HuH-7.5 (cell line): ENCODE measurements around the gene CMTM4.
"Not testable (repeated sequence)": the region's sequence is repeated elsewhere in the genome, so short reads cannot be mapped to it uniquely, and the experiment has no call there.

Experiments
- DNase-seq: peaks from one replicate; pipeline ENCODE4 v3.0.0; 2011; ENCODE audit warnings: low spot score

CMTM4 gene

DNA sequence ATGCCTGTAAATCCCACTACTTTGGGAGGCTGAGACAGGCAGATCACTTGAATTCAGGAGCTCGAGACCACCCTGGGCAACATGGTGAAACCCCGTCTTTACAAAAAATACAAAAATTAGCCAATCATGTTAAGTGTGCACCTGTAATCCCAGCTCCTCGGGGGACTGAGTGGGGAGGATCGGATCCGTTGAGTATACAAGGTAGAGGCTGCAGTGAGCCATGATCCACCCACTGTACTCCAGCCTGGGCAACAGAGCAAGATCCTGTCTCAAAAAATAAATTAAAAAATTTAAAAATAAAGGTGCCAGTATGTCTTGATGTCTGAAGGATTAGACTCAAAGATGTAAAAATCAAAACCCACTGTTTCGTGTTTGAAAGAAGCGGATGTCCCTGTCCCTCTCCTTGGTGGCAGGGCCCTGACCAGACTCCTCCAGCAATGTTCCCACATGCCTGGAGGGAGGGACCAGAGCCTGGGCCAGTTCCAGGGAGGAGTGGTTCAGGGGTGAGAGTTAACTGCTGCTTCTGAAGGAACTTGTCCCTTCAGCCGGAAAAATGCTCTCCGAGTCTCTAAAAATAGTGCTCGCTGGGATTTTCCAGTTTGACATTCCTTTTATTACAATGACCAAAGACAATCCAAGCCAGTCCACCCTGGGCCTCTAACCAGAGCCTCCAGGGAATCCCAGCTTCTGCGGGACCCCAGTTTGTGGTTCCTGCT, 9.4 kb upstream of the CMTM4 start:
- DNase-seq, result no peak

DNA sequence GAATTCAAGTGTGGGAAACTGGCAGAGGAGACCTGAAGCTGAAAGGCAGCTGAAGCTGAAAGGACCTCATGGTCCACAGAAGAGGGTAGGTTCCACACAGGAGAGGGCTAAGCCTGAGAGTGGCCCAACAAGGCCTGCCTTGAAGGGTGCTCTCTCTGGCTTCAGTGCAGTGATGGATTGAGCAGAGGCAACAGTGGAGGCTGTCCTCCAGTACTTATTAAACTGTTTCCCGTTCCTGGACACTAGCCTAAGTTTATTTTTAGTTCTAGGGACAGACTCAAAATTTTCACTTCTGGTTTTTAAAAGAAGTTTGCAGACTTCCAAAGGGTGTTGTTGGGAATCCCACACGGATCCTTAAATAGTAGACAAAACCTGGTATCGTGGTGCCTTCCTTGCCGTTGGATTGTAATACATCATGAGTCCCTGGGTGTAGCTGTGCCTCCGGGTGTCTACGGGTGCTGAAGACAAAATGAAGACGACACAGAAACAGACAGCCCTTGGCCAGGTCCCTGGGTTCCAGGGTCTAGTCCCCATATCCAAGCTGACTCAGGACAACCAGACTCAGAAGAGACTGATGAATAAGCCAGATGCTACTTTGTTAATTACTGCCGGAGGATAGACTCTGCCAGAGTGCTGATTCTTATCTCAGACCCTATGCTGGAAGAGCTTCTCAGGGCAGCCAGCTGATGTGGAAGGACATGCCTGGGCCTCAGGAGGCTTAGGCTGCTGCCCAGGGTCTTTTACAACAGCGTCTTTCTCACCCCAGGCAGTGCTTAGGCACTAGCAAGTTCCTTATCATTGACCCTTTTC, 7.1 kb upstream of the CMTM4 start:
- no peak for DNase-seq

DNA sequence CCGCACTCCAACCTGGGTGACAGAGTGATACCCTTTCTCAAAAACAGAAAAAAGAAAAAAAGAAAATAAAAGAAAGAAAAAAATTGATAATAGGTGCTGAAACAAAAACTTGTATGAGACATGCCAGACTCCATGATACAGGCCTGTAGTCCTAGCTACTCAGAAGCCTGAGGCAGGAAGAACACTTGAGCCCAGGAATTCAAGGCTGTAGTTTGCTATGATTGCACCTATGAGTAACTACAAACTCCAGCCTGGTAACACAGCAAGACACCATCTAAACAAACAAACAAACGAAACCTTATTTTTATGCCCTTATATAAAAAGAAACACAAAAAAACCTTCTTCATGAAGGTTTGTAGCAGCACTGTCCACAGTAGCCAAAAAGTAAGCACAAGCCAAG, 5.0 kb upstream of the CMTM4 start:
- no peak for DNase-seq

DNA sequence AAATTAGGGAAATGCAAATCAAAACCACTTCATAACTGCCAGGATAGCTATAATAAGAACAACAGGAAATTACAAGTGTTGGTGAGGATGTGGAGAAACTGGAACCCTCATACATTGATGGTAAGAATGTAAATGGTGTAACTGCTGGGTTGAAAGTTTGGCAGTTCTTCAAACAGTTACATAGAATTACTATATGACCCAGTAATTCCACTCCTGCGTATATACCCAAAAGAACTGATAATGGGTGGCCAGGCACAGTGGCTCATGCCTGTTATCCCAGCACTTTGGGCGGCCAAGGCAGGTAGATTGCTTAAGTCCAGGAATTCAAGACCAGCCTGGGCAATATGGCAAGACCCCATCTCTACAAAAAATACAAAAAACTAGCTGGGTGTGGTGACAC, 4.5 kb upstream of the CMTM4 start:
- DNase-seq, result no peak

DNA sequence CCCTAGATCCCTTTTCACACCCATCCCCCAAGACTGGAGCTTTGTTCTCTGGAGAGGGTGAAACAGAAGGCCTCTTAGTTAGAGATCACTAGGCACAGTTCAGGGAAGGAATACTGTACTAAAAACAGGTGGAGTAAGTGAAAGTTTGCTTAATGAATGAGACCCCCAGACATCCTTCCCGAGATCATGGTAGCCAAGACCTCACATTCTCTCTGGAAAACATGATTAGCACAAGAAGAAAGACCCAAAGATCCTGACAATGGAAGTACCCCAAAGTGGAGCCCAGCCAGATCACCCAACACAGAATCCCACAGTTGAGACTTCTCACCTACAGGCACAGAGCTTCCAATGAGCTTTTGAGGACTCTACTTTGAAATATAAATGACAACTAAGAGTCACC, 3.4 kb upstream of the CMTM4 start:
- DNase-seq, result no peak

DNA sequence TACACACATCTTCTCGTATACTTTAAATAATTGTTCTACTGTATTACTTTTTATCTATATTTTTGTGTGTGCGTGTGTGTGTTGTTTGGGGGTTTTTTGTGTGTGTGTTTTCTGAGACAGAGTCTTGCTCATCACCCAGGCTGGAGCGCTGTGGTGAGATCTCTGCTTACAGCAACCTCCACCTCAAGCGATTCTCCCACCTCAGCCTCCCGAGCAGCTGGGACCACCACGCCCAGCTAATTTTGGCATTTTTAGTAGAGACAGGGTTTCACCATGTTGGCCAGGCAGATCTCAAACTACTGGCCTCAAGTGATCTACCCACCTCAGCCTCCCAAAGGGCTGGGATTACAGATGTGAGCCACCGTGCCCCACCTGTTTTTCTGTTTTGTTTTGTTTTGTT, 1.5 kb upstream of the CMTM4 start:
- no peak for DNase-seq

DNA sequence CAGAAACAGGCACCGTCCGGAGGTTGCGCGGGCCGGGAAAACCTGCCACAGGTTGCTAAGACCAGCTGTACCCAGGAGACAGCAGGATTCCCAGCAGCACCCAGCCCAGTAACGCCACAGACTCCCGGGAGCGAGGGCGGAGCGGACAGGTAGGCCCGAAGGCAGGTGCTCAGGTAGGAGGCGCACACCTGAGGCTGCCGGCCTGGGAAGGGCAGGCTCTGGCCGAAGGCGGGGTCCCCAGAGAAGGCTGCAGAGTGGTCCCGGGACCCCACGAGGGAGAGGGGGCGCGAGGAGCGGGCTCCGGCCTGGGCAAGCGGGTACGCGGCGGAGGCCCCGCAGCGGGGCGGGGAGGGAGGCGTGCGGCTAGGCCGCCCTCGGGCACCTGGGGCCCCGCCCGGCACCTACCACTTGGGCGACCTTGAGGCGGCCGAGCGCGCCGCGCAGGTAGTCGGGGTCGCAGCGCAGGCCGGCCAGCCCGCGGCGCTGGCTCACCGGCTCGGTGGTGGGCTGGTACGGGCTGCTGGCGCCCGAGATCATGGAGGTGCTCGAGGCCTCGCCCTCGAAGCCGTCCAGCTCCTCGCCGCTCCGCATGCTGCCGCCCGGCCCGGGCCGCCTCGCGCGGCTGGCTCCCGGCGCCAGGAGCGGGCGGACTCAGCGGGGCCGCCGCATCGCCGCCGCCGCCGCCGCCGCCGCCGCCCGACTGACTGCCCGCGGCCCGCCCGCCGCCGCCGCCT, 441 bp downstream of the CMTM4 start:
- DNase-seq, result peak; percentile 43

DNA sequence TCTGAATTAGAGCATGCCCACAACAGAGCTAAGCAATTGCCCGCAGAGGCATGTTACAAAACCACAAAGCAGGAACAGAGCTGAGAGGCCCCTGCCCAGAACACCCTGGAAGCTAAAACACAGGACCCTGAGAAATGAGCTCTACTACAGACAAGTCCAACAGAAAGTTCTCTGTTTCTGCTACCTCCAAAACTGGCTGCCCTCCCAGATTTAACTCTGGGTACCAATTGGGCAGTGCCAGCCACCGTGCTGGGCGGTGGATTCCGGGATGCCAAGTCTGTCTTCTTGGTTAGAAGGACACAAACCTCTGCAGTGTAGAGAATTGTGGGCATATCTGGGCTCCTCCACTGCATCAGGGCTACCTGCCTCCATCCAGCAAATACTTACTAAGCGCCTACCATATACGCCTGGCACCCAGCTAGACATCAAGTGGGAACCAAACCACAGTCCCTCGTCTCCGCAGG, 1.0 kb downstream of the CMTM4 start:
- no peak for DNase-seq

DNA sequence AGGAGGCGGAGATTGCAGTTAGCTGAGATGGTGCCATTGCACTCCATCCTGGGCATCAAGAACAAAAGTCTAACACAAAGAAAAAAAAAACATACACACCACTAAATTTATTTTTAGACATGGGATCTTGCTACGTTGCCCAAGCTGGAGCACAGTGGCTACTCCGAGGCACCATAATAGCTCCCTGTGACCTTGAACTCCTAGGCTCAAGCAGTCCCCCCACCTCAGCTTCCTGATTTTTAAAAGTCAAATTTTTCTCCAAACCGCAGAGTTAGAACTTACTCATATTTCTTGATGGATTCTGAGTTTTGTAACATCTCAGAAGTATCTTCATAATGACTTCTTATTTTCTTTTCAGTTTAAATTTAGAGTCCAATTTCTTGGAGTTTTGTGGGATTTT, 3.4 kb downstream of the CMTM4 start:
- no peak for DNase-seq

DNA sequence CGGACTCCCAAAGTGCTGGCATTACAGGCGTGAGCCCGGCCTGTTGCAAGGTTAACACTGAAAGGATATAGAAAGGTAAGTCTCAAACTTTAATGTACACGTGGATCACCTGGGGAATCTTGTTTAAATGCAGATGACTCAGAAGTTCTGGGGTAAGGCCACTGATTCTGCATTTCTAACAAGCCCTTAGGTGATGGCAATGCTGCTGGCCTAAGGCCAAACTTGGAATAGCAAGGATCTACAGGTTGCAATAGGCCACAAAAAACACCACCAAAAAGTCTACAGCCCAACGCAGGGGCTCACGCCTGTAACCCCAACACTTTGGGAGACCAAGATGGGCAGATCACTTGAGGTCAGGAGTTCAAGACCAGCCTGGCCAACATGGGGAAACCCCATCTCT, 4.2 kb downstream of the CMTM4 start:
- no peak for DNase-seq

DNA sequence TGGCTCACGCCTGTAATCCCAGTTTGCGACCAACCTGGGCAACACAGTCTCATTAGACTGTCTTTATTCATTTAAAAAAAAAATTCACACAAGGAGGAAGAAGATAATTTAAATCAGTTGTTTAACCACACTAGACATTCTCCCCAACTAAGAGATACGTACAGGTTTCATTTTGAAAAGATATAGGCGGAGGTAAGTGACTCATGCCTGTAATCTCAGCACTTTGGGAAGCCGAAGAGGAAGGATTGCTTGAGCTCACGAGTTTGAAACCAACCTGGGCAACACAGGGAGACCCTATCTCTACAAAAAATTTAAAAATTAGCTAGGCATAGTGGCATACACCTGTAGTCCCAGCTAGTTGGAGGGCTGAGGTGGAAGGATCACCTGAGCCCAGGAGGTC, 5.3 kb downstream of the CMTM4 start:
- no peak for DNase-seq

DNA sequence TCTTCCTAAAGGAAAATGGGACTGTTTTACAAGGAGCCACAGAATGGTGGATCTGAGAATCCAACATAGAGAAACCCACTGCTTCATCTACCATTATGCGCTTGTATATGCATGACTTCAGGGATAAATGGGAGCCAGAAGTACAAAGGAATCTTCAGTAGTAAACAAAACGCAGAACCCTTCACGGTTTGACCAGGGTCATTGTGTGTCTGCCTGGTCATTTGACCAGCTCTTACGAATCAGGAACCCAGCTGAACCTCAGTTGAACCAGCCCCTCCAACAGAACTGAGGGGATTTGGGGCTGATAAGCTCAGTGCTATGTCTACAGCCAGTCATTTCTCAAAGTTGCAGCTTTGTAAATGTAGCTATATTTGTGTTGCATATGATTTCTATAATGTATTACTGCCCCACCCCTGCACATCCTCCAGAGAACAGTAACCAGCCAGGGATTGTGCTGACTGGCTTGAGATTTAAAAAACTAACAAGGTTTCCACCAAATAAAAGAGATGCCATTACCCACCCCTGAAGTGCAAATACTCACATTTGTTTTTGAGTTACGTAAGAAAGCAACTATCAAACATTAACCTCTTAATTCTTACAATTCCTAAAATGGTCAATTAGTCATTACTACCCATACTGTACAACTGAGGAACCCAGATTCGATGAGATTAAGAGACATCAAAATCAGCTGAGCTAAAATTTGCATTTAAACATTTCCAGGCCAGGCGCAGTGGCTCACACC, 6.3 kb downstream of the CMTM4 start:
- no peak for DNase-seq

DNA sequence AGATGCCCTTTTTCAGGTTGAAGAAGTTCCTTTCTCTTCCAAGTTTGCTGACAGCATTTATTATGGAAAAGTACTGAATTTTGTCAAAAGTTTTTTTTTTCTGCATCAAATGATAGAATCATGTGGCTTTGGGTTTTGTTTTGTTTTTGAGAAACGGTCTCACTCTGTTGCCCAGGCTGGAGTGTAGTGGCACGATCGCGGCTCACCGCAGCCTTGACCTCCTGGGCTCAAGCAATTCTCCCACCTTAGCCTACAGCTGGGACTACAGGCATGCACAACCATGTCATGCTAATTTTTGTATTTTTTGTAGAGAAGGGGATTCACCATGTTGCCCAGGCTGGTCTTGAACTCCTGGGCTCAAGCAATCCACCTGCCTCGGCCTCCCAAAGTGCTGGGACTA, 7.3 kb downstream of the CMTM4 start:
- no peak for DNase-seq

DNA sequence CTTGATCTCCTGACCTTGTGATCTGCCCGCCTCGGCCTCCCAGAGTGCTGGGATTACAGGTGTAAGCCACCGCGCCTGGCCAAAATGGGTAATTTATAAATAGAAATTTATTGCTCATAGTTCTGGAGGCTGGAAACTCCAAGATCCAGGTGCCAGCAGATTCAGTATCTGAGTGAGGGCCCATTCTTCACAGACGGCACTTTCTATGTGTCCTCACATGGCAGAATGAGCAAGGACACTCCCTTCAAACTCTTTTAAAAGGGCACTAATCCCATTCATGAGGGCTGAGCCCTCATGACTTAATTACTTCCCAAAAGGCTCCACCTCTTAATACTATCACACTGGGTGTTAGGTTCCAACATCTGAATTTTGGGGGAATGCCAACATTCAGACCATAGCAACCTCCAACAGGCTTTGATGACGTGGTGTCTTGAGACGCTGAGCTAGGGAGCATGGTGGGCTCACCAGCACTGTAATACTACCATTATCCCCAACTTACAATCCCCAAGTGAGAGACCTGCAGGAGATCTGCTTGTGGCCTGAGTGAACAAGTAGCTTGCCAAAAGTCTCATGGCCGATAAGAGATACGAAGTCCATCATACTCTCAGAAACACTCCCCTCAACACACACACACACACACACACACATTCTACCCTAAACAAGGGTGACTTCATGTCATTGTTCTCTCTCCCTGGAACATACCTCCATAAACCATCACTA, 8.5 kb downstream of the CMTM4 start:
- no peak for DNase-seq

DNA sequence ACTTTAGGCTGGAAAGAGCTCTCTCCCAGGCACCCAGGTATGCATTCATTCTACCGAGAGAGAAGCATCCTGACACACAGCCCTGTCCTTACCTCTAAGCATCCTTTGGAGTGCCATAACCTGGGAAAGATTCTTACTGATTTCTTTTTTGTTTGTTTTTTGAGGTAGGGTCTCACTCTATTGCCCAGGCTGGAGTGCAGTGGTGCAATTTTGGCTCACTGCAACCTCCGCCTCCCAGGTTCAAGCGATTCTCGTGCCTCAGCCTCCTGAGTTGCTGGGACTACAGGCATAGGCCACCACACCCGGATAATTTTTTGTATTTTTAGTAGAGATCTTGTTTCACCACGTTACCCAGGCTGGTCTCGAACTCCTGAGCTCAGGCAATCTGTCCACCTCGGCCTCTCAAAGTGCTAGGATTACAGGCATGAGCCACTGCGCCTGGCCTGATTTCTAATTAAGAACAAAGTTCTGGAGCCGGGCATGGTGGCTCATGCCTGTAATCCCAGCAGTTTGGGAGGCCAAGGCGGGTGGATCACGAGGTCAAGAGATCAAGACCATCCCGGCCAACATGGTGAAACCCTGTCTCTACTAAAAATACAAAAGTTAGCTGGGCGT, 10.9 kb downstream of the CMTM4 start:
- not testable (repeated sequence) for DNase-seq

DNA sequence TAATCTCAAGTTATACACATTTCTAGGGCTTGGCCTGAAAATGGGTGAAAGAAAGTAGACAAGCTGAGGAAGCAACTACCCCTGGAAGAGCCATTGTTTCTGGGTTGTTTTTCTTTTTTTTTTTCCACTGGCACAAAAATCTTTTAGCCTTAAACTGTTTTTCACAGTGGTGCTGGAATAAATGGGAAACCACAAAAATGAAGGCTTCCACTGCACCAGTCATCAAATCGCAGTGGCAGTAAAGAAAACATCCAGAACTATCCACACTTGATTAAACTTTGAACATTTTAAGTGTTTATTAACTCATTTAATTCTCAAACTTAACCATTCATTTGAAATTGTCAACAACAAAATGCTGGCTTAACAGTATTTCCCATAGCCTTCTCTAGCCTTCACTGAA, 14.3 kb downstream of the CMTM4 start:
- DNase-seq, result no peak

DNA sequence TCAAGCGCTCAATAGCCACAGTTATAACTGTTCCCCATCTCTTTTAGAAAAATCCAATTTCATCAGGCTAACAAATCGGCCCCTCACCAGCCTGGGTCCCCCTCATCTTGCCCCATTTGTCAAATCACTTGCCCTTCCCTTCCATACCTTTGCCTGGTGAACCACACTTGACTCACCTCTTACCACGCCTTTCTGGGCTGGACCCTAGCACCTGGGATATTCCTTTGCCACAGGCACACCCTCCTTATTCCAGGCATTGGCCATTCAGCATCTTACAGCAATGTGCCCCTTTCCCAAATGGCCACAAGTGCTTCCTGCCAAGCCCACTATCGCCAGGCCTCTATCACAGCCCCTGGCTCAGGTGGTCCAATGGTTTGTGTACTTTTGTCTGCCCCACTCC, 14.9 kb downstream of the CMTM4 start:
- DNase-seq, result no peak

DNA sequence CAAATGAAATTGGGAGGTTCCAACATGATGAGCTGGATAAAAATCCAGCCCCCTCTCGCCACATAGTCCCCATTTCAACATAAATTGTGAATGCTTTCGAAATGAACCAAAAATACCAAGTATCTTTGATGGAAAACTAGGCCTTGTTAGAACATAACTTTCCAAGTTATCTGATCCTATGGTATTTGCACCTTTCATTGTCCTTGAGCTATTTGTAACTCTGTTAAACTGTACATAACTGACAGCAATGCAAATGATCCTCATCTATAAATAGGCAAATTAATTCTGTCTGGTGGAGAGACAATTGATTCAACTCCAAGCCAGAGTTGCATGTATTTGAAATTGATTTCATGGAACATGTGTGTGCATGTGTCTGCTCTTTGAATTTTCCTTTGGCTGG, 18.2 kb downstream of the CMTM4 start:
- DNase-seq, result no peak

DNA sequence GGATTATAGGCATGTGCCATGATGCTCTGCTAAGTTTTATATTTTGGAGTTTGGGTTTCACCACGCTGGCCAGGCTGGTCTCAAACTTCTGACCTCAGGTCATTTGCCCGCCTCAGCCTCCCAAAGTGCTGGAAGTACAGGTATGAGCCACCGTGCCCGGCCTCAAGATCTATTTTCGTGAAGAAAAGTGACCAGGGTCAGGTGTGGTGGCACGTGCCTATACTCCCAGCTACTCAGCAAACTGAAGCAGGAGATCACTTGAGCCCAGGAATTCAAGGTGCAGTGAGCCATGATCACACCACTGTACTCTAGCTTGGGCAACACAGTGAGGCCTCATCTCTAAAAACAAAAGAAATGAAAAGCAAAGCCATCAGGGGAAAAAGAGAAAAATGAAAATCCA, 18.7 kb downstream of the CMTM4 start:
- DNase-seq, result no peak

DNA sequence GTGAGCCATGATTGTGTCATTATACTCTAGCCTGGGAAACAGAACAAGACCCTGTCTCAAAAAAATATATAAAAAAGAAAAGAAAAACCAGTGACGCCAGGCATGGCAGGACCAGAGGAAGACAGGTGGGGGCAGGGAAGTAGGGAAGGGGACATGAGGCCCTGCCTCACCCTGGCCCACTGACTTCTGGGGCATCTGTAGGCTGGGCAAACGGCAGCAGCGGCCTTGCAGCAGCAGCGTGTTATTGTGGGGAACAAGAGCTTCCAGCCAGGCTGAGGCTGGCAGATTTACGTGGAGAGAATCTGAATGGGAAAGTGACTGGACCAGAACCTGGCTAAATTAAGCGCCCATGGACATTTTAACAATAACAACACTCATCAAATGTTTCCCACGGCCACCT, 19.4 kb downstream of the CMTM4 start:
- DNase-seq, result no peak

DNA sequence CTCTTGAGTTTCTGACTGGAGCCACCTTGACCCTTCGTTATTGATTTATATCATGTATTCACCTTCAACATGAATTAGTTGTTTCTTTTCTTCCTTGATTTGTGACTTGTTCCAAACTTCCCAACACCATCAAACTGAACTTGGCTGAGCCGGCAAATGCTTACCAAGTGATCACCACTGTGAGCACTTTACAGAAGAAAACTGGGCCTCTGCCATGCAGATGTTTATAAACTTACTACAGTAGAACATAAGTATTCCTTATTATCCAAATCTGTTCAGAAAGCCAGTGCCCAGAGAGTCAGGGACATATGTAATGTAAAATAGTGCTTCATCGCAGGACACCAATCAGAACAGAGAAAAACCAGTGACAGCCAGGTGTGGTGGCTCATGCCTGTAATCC, 19.9 kb downstream of the CMTM4 start:
- no peak for DNase-seq
